Renal cortical epithelial cell (primary cell): Measurements from ENCODE around the gene PPP1R37. TPM values are rescaled to one million over a fixed set of nuclear protein-coding genes. Genes with fewer than 3 reads are reported as not detected.

ENCODE experiments used
- total RNA-seq: library from RNA; depleted of rRNA; stranded (reverse); fragments of >200 nt; gene quantifications from 2 replicates; pipeline ENCODE4 v1.2.3, GENCODE V29; 2014

The PPP1R37 gene
- total RNA-seq, 1 donor from 2014 or later = 37.1 TPM

Other genes with a start within 250 kb of the PPP1R37 start
- gene NECTIN2, start 246.9 kb upstream of the PPP1R37 start, total RNA-seq = 119 and 183 TPM in 2 replicates
- gene TOMM40, start 201.9 kb upstream of the PPP1R37 start, total RNA-seq = 65.9 and 71.9 TPM in 2 replicates
- 14.8 and 38.3 TPM in 2 replicates for gene APOE, start 187.4 kb upstream of the PPP1R37 start, total RNA-seq
- gene APOC1, start 178.6 kb upstream of the PPP1R37 start, total RNA-seq = 0.20 and 5.4 TPM in 2 replicates
- gene APOC4, start 150.9 kb upstream of the PPP1R37 start, total RNA-seq = not detected in 2 replicates
- gene APOC2, start 147.1 kb upstream of the PPP1R37 start, total RNA-seq = not detected in 2 replicates
- 18.4 and 77.4 TPM in 2 replicates for gene CLPTM1, start 137.8 kb upstream of the PPP1R37 start, total RNA-seq
- gene RELB, start 91.7 kb upstream of the PPP1R37 start, total RNA-seq = 21.2 and 25.9 TPM in 2 replicates
- 7.5 and 25.1 TPM in 2 replicates for gene CLASRP, start 54.1 kb upstream of the PPP1R37 start, total RNA-seq
- gene ZNF296, start 16.7 kb upstream of the PPP1R37 start, total RNA-seq = 0.65 TPM in 1 of 2 replicates, not detected in the other
- gene GEMIN7, start 13.9 kb upstream of the PPP1R37 start, total RNA-seq = 21.5 and 51.4 TPM in 2 replicates
- gene NKPD1, start 67.8 kb downstream of the PPP1R37 start, total RNA-seq = 0.10 TPM in 1 of 2 replicates, not detected in the other
- 20.1 and 22.4 TPM in 2 replicates for gene TRAPPC6A, start 85.1 kb downstream of the PPP1R37 start, total RNA-seq
- gene BLOC1S3, start 85.6 kb downstream of the PPP1R37 start, total RNA-seq = 4.5 and 7.4 TPM in 2 replicates
- gene EXOC3L2, start 152.2 kb downstream of the PPP1R37 start, total RNA-seq = not detected in 2 replicates
- gene MARK4, start 158.1 kb downstream of the PPP1R37 start, total RNA-seq = 5.0 and 27.2 TPM in 2 replicates
- gene CKM, start 229.7 kb downstream of the PPP1R37 start, total RNA-seq = not detected in 2 replicates
- 1.3 and 13.2 TPM in 2 replicates for gene KLC3, start 247.6 kb downstream of the PPP1R37 start, total RNA-seq